GM12878 (cell line): Measurements from ENCODE around the gene CFAP410. TPM values are rescaled to one million over a fixed set of nuclear protein-coding genes. Genes with fewer than 3 reads are reported as not detected.

Experiments used
- ATAC-seq: fragments of 200-7000 bp; cut with Tn5 transposase; 3 replicates; pipeline ENCODE4 v1.9.1; 2020; ENCODE audit warnings: mild to moderate bottlenecking, moderate library complexity
- Bru-seq: library from RNA; stranded (reverse); fragments of 400-500 nt; gene quantifications from one replicate; lab custom pipeline; 2021; lab: Mats Ljungman, UMichigan
- BruChase-seq, 2 experiments: library from RNA; stranded (reverse); fragments of 400-500 nt; gene quantifications; one replicate each; lab custom pipeline; 2021; lab: Mats Ljungman, UMichigan
- BruUV-seq: library from RNA; stranded (reverse); fragments of 400-500 nt; replicated peaks from 2 replicates; lab custom pipeline; 2021; lab: Mats Ljungman, UMichigan
- CTCF ChIA-PET: fragments of 300-600 bp; sonication (Branson Sonifier 250); formaldehyde crosslinking; extraction: SDS; loops from one replicate; lab custom pipeline; 2021; ENCODE audit warnings: inconsistent platforms; lab: Yijun Ruan, JAX
- POLR2A ChIA-PET: fragments of 350-600 bp; formaldehyde crosslinking; extraction: SDS; loops from one replicate; lab custom pipeline; 2021; ENCODE audit warnings: inconsistent platforms; lab: Charles Lee
- RAD21 ChIA-PET: fragments of 300-600 bp; sonication (Branson Sonifier 250); formaldehyde crosslinking; loops from one replicate; lab custom pipeline; 2023; ENCODE audit warnings: antibody characterized with exemption; ENCODE audit not compliant: unreplicated experiment; lab: Charles Lee
- SMC1A ChIA-PET: fragments of 300-600 bp; sonication (Branson Sonifier 250); formaldehyde crosslinking; loops from one replicate; lab custom pipeline; 2023; ENCODE audit not compliant: unreplicated experiment, uncharacterized antibody; lab: Charles Lee
- DNase-seq: peaks from one replicate; pipeline ENCODE4 v3.0.0-alpha.2; 2011; ENCODE audit warnings: low read depth, low spot score
- FAIRE-seq: peaks from 3 replicates; lab custom pipeline; 2011; peaks lifted over from hg19 to GRCh38; lab: Jason Lieb, UNC
- H2AFZ ChIP-seq: 2 replicates; pipeline ENCODE4 v1.6.0; 2011; ENCODE audit warnings: low read depth, low read length, control low read depth; ENCODE audit not compliant: control insufficient read depth
- H3K27ac ChIP-seq: 2 replicates; pipeline ENCODE4 v1.5.1; 2011; ENCODE audit warnings: control low read depth; ENCODE audit not compliant: control insufficient read depth, insufficient read depth
- H3K27me3 ChIP-seq, 2 experiments: replicated peaks in 1 of 2; 2 replicates each; pipeline versions ENCODE4 v1.6.0 to v1.6.1; 2011; ENCODE audit warnings: low read length in 1 of 2; ENCODE audit not compliant: control insufficient read depth in 2 of 2, insufficient read depth in 2 of 2
- H3K36me3 ChIP-seq, 2 experiments: 2 replicates each; pipeline ENCODE4 v1.5.1; 2011; ENCODE audit warnings: low read length in 1 of 2; ENCODE audit not compliant: control insufficient read depth in 2 of 2, insufficient read depth in 2 of 2
- H3K4me1 ChIP-seq: 2 replicates; pipeline ENCODE4 v1.6.1; 2011; ENCODE audit warnings: mild to moderate bottlenecking, low read length, moderate library complexity, mixed read lengths; ENCODE audit not compliant: control insufficient read depth, insufficient read depth
- H3K4me2 ChIP-seq: 2 replicates; pipeline ENCODE4 v1.6.0; 2011; ENCODE audit warnings: control low read depth; ENCODE audit not compliant: control insufficient read depth, insufficient read depth
- H3K4me3 ChIP-seq: fragments of 200-600 bp; sonication (generic); 2 replicates; pipeline ENCODE4 v1.5.1; 2016
- H3K79me2 ChIP-seq: 2 replicates; pipeline ENCODE4 v1.6.0; 2011; ENCODE audit warnings: low read length; ENCODE audit not compliant: control insufficient read depth, insufficient read depth
- H3K9ac ChIP-seq: 2 replicates; pipeline ENCODE4 v1.8.0; 2011; ENCODE audit warnings: low read length, control low read depth, mixed read lengths; ENCODE audit not compliant: control insufficient read depth, insufficient read depth
- H3K9me3 ChIP-seq: replicated peaks from 3 replicates; pipeline ENCODE4 v1.5.1; 2011; ENCODE audit warnings: mild to moderate bottlenecking, low read length; ENCODE audit not compliant: control insufficient read depth, insufficient read depth
- H4K20me1 ChIP-seq: 2 replicates; pipeline ENCODE4 v1.6.0; 2011; ENCODE audit not compliant: control insufficient read depth, insufficient read depth
- CBX5 ChIP-seq: sonication (generic); IDR thresholded peaks from 2 replicates; pipeline ENCODE4 v1.6.1; 2016; ENCODE audit warnings: low read depth, moderate library complexity, mild to moderate bottlenecking, inconsistent platforms
- CHD4 ChIP-seq: fragments of 200-600 bp; sonication (generic); IDR thresholded peaks from 2 replicates; pipeline ENCODE4 v1.6.1; 2016; ENCODE audit warnings: mild to moderate bottlenecking
- KLF5 ChIP-seq: fragments of 450-650 bp; IDR thresholded peaks from 2 replicates; pipeline ENCODE4 v1.6.1; 2014; ENCODE audit warnings: mild to moderate bottlenecking; ENCODE audit not compliant: partially characterized antibody
- MXI1 ChIP-seq: fragments of 150-350 bp; IDR thresholded peaks from 2 replicates; pipeline ENCODE4 v1.6.1; 2011; ENCODE audit warnings: low read depth, mild to moderate bottlenecking, inconsistent platforms, low read length, improper control_type of control experiment
- NBN ChIP-seq: fragments of 450-650 bp; IDR thresholded peaks from 2 replicates; pipeline ENCODE4 v1.6.1; 2016
- NKRF ChIP-seq: fragments of 450-650 bp; conservative IDR thresholded peaks from 2 replicates; pipeline ENCODE4 v1.6.1; 2017; ENCODE audit warnings: mild to moderate bottlenecking, moderate library complexity
- PAX8 ChIP-seq: fragments of 450-650 bp; IDR thresholded peaks from 2 replicates; pipeline ENCODE4 v1.6.1; 2017; ENCODE audit warnings: mild to moderate bottlenecking, moderate library complexity
- SPI1 ChIP-seq: IDR thresholded peaks from 2 replicates; pipeline ENCODE4 v1.6.1; 2011; ENCODE audit warnings: low read depth, mild to moderate bottlenecking, low read length, moderate library complexity, borderline replicate concordance; ENCODE audit not compliant: insufficient read depth
- STAT1 ChIP-seq: fragments of 450-650 bp; conservative IDR thresholded peaks from 2 replicates; pipeline ENCODE4 v1.6.1; 2014; ENCODE audit warnings: antibody characterized with exemption, mild to moderate bottlenecking
- TCF7 ChIP-seq: IDR thresholded peaks from 2 replicates; pipeline ENCODE4 v1.6.1; 2014; ENCODE audit warnings: antibody characterized with exemption, borderline replicate concordance
- USF2 ChIP-seq: IDR thresholded peaks from 2 replicates; pipeline ENCODE4 v1.6.1; 2011; ENCODE audit warnings: low read depth, low read length, improper control_type of control experiment, borderline replicate concordance
- ZNF384 ChIP-seq: IDR thresholded peaks from 2 replicates; pipeline ENCODE4 v1.6.1; 2012; ENCODE audit warnings: low read depth, mild to moderate bottlenecking, low read length, improper control_type of control experiment, borderline replicate concordance
- WGBS: methylation state at CpG from one replicate; pipeline ENCODE4 v1.1.6; 2016; ENCODE audit warnings: low lambda C conversion rate; ENCODE audit not compliant: insufficient replicate concordance, insufficient coverage; ENCODE audit errors: missing lambda C conversion rate; 5-methylcytosine and 5-hydroxymethylcytosine counted together
- in situ Hi-C: fragments of 300-500 bp; cut with MboI; formaldehyde crosslinking; loops from 9 replicates; pipeline ENCODE4 v1.14.3; 2018; ENCODE audit warnings: mixed read lengths
- intact Hi-C: fragments of 100-400 bp; cut with micrococcal nuclease; formaldehyde crosslinking; loops from one replicate; pipeline ENCODE4 v1.14.2; 2022; ENCODE audit not compliant: unreplicated experiment
- long read RNA-seq, 2 experiments: library from polyadenylated mRNA; unstranded; transcript quantifications; one replicate each; pipeline ENCODE4 v2.0.0, GENCODE V29; 2019 to 2020
- polyA minus RNA-seq, 3 experiments: library from RNA; depleted of rRNA, polyadenylated mRNA; stranded (reverse); fragments of >200 nt; gene quantifications; 2 replicates each; pipeline ENCODE4 v1.2.3, GENCODE V29; 2011
- polyA plus RNA-seq, 11 experiments: library from polyadenylated mRNA; depleted of rRNA in 4 of 11; unstranded in 6 of 11; stranded (reverse) in 5 of 11; fragments of >200 nt; fragmentation: Nextera tagmentation in 4 of 11; fragmentation: Illumina TruSeq in 1 of 11; extraction: Ambion mirVana in 4 of 11; extraction: Trizol in 1 of 11; gene quantifications; 1 replicate in 1 of 11; 2 replicates in 10 of 11; pipeline versions ENCODE4 v1.2.1 to v1.2.3, GENCODE V29; 2011 to 2016; ENCODE audit warnings: inconsistent platforms in 2 of 11, missing spikeins in 2 of 11, low read depth in 1 of 11
- total RNA-seq, 4 experiments: library from RNA; depleted of rRNA in 3 of 4; stranded (reverse); fragments of >200 nt in 3 of 4; fragmentation: Illumina TruSeq in 1 of 4; extraction: Trizol in 1 of 4; gene quantifications; 2 replicates each; pipeline versions ENCODE4 v1.2.1 to v1.2.3, GENCODE V29; 2013 to 2021

CFAP410 gene
- 19.8 and 23.7 TPM in 2 replicates for total RNA-seq (2013; cell fraction: nucleolus; rRNA removed)
- 16.8 and 24.6 TPM in 2 replicates for total RNA-seq (2014; rRNA removed)
- total RNA-seq (2014; rRNA removed; fragmentation: Illumina TruSeq; extraction: Trizol): 2.6 and 2.8 TPM in 2 replicates
- 20.3 and 23.6 TPM in 2 replicates for total RNA-seq (2021)
- polyA plus RNA-seq (2011; ENCODE audit: low read depth): 4.9 TPM
- polyA plus RNA-seq (2011; rRNA removed): 2.8 and 5.2 TPM in 2 replicates
- 8.2 and 16.1 TPM in 2 replicates for polyA plus RNA-seq (2011; cell fraction: cytosol; rRNA removed)
- polyA plus RNA-seq (2011; cell fraction: nucleus; rRNA removed): 87.0 and 101 TPM in 2 replicates
- polyA plus RNA-seq (2012): 21.9 and 22.9 TPM in 2 replicates
- polyA plus RNA-seq (2014; fragmentation: Illumina TruSeq; extraction: Trizol): 0.52 and 1.3 TPM in 2 replicates
- 1 to 10 TPM in 1 of 2 experiments, under 1 TPM in 1; 0.14 to 2.1 TPM for polyA plus RNA-seq (2014; fragmentation: Nextera tagmentation; extraction: Ambion mirVana)
- 24.8 and 27.1 TPM in 2 replicates for polyA plus RNA-seq (2014; rRNA removed)
- 10 to 100 TPM; 17.5 to 20.9 TPM for polyA plus RNA-seq (2016; fragmentation: Nextera tagmentation; extraction: Ambion mirVana)
- polyA minus RNA-seq (2011; rRNA and poly(A)+ RNA removed): 1.4 and 5.8 TPM in 2 replicates
- 1.8 and 2.8 TPM in 2 replicates for polyA minus RNA-seq (2011; cell fraction: cytosol; rRNA and poly(A)+ RNA removed)
- polyA minus RNA-seq (2011; cell fraction: nucleus; rRNA and poly(A)+ RNA removed): 7.5 and 11.9 TPM in 2 replicates
- percentile 60 among the genes with signal in this experiment for Bru-seq, nascent RNA
- percentile 64 among the genes with signal in this experiment for BruChase-seq, experiment 1, labeled RNA remaining after a 6-hour chase
- percentile 60 among the genes with signal in this experiment for BruChase-seq, experiment 2, labeled RNA remaining after a 2-hour chase
- long read RNA-seq, experiment 1, partial matches to known transcripts: 1 of 1 reads
- long read RNA-seq, experiment 1, other reads (novel, unspliced or antisense): 0 of 1 reads
- long read RNA-seq, experiment 2, partial matches to known transcripts: 0 of 1 reads
- long read RNA-seq, experiment 2, other reads (novel, unspliced or antisense): 1 of 1 reads

- intact Hi-C loops: no loop called here
- DNase-seq (peak; percentile 76), FAIRE-seq (peak; percentile 91), ATAC-seq (peak; percentile 97)
- ChIA-PET POLR2A (interaction anchor here (1.0 to 1.1 kb wide), 3 partner anchors 35 to 327 kb away, joined by 3 read pairs; partner anchors contain the start of genes PFKL and TRAPPC10), RAD21 (interaction anchor here (1.1 to 1.6 kb wide), 4 partner anchors 37 to 141 kb away, joined by 3 to 6 read pairs (median 4); no protein-coding TSS in a partner anchor), SMC1A (no interaction called here), CTCF (interaction anchor here (0.8 to 1.7 kb wide), 7 partner anchors 11 to 454 kb away, joined by 3 to 5 read pairs (median 3); no protein-coding TSS in a partner anchor)
- Histone ChIP-seq H3K4me2 (peak within 1 kb of the TSS; percentile 98), H3K9me3 (no peaks in the 10 kb centered on the region), H3K9ac (peak within 1 kb of the TSS; percentile 98), H3K27me3 (no peaks in the 10 kb centered on the region), H2AFZ (peak within 1 kb of the TSS; percentile 92), H3K4me3 (peak within 1 kb of the TSS; percentile 95), H3K36me3 (no peaks in the 10 kb centered on the region), H3K27ac (peak within 1 kb of the TSS; percentile 95), H3K4me1 (peaks cover 11% of the 10 kb centered on the region), H4K20me1 (no peaks in the 10 kb centered on the region), H3K79me2 (no peaks in the 10 kb centered on the region)
- in situ Hi-C loops: no loop called here
- 2% methylated on average over 58 of the region's 90 CpGs for WGBS
- BruUV-seq: TSS peak; percentile 95
- TF ChIP-seq SPI1 (no peak), ZNF384 (no peak), NBN (peak; percentile 87), TCF7 (no peak), STAT1 (peak; percentile 67; the same call in 1 of the 2 replicates), CHD4 (no peak), PAX8 (no peak), NKRF (peak; percentile 97), KLF5 (peak; percentile 65), CBX5 (0 out of 2 replicates have a peak, but pooled peaks have one; percentile 39), USF2 (no peak), MXI1 (peak; percentile 97)
Observed at GRCh38 chr21:44338971-44339910, at the start of gene CFAP410. Gene CFAP410 (minus strand): TSS chr21:44339390. CDS start chr21:44339194, 196 bp downstream.
